ENCODE data around the gene AP3B1. TPM values are rescaled to one million over a fixed set of nuclear protein-coding genes. Genes with fewer than 3 reads are reported as not detected.

The AP3B1 gene
- total RNA-seq, 1 donor from 2014 or later = 11.6 TPM

GRCh38 chr5:78009937-78010527 lies 284.5 kb downstream of the AP3B1 start:
- DNase-seq (ENCODE audit: low spot score) (peak; percentile 58), ATAC-seq (peak; percentile 89)

DNA sequence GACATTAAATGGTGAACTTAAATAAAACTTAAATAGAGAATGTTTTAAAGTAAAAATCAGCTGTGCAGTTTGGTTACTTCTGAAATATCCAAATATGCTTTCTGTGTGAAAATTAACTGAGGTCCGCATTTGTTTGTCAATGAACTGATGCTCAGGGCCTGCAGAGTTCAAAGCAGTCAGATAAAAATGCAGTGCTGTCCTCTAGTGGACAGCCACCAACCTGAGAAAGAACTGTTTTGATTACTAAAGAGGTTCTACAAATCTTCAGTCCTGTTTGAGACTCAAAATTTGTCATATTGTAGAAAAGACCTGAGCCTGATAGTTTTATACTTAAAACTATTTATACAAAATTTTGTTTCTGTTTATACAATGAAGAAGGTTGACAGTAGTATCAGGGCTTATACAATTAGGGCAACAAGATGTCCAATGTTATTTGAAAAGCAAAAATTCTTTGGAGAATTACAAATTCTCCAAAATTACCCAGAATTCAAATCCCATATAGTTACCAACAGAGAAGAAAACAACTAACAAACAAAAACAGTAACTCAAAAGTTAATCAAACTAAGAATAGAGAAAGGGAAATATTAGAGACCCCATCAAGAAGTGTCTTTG lies 286.0 kb downstream of the AP3B1 start:
- DNase-seq (ENCODE audit: low spot score) (no peak), ATAC-seq (peak; percentile 82)

- no peak for ATAC-seq
- DNase-seq (ENCODE audit: low spot score) = no peak
Observed at GRCh38 chr5:78007233-78007632, 287.3 kb downstream of the AP3B1 start.

- DNase-seq (ENCODE audit: low spot score) (no peak), ATAC-seq (no peak)
Observed at GRCh38 chr5:78006449-78006848, 288.0 kb downstream of the AP3B1 start.

- DNase-seq (ENCODE audit: low spot score) = no peak
- ATAC-seq = no peak
Observed at GRCh38 chr5:78005021-78005785, 289.3 kb downstream of the AP3B1 start.

DNA sequence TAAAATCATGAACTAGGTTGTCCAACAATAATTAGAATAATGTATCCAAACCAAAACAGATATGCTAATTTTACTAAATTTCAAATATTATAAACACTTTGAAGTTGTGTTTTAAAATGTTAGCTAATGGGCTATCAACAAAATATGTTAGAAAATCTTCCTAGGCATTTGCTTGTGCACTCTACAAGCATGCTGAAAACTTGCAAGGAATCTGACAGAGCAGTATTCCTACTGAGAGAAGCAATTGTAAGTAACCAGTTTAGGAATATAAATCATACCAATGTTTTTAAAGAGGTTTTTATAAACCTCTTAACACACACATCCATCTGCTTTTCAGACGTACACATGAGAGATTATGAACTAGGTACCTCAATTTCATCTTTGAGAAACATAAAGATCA lies 289.9 kb downstream of the AP3B1 start:
- DNase-seq (ENCODE audit: low spot score) (no peak), ATAC-seq (no peak)

- DNase-seq (ENCODE audit: low spot score) (no peak), ATAC-seq (no peak)
Observed at GRCh38 chr5:78003919-78004318, 290.6 kb downstream of the AP3B1 start.

DNA sequence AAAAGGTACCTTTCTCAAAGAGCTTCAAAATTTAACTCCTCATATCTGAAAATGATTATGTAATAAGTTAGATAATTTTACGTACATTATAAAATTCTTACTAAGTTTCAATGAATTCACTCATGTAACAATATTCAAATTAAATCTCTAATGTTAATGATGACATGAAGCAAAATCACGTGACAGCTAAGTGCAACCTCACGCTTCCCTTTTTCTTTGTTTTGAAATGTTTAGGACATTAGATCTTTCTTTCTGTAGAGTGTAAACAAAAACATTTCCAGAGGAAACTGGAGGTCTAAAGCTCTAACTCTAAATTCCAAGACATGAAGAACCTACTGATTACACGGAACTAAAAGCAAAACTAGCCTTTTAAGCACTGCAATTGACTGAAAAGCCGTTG lies 291.0 kb downstream of the AP3B1 start:
- ATAC-seq (no peak), DNase-seq (ENCODE audit: low spot score) (no peak)

- ATAC-seq = peak; percentile 91
- DNase-seq (ENCODE audit: low spot score) = no peak
Observed at GRCh38 chr5:78002690-78003089, 291.8 kb downstream of the AP3B1 start.

DNA sequence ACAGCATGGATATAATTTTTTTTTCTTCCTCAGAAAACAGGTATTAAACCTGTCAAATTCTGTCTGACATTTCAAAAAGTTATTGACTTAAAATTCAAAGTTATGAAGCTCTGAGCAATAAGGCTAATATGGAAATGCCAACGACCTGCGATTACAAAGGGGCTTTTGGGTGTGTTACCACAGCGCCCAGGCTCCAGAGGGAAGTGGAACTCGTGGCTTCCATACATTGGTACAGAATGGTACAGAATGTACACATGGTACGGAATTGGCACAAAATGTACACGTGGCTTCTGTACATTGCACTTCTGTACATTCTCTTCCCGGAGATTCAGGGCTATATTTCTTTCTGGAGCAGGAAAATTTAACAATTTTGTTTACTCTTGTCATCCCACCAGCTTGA lies 293.3 kb downstream of the AP3B1 start:
- ATAC-seq = no peak
- no peak for DNase-seq (ENCODE audit: low spot score)

GRCh38 chr5:78000191-78000590 lies 294.3 kb downstream of the AP3B1 start:
- no peak for ATAC-seq
- DNase-seq (ENCODE audit: low spot score) = no peak

- DNase-seq (ENCODE audit: low spot score) (no peak), ATAC-seq (no peak)
Observed at GRCh38 chr5:77999399-77999798, 295.1 kb downstream of the AP3B1 start.

DNA sequence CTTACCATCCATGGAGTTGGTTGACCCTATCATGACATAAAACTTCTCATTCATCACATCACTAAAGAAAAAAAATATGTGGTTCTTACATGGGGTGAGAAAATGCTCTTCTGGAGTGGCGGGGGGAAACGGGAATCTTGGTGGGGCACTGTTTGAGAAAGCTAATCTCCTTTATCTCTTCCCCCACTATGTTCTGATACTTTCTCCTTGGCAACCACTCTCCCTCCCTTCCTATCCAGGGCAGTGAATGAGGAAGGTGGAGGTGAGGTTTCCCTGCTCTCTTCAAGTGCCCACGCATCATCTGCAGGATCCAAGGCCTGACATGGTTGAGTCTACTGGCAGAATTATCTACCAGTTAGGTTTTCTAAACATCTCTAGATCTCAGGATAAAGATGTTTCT lies 297.6 kb downstream of the AP3B1 start:
- ATAC-seq = no peak

GRCh38 chr5:77995793-77996409 lies 298.6 kb downstream of the AP3B1 start:
- ATAC-seq (no peak), DNase-seq (ENCODE audit: low spot score) (no peak)

More for the DNA sequence above, 297.6 kb downstream of the AP3B1 start:
- no peak for DNase-seq (ENCODE audit: low spot score)

DNA sequence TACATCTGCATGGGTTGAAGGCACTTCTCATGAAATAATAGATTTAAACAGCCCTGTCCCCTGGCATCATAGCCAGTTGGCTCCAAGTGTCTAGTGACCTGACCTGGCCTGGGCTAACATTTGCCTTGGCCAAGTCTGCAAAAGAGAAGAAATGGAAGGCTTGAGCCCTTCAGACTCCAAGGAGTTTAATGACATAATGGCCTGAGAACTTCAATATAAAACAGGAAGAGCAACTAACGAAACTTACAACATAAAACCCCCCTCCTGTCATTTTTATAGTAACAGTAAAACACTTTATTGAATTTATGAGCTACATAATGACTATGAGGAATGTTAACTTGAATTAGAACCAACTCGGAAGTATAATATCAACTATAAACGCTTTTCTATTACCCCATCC lies 299.6 kb downstream of the AP3B1 start:
- no peak for ATAC-seq

GRCh38 chr5:77993855-77994318 lies 300.6 kb downstream of the AP3B1 start:
- no peak for ATAC-seq
- no peak for DNase-seq (ENCODE audit: low spot score)

More for the DNA sequence above, 299.6 kb downstream of the AP3B1 start:
- no peak for DNase-seq (ENCODE audit: low spot score)

GRCh38 chr5:77993141-77993854 lies 301.2 kb downstream of the AP3B1 start:
- DNase-seq (ENCODE audit: low spot score) (no peak), ATAC-seq (no peak)

- no peak for DNase-seq (ENCODE audit: low spot score)
- ATAC-seq = no peak
Observed at GRCh38 chr5:77991084-77991483, 303.4 kb downstream of the AP3B1 start.

- DNase-seq (ENCODE audit: low spot score) = no peak
Observed at GRCh38 chr5:77990020-77990419, 304.5 kb downstream of the AP3B1 start.

DNA sequence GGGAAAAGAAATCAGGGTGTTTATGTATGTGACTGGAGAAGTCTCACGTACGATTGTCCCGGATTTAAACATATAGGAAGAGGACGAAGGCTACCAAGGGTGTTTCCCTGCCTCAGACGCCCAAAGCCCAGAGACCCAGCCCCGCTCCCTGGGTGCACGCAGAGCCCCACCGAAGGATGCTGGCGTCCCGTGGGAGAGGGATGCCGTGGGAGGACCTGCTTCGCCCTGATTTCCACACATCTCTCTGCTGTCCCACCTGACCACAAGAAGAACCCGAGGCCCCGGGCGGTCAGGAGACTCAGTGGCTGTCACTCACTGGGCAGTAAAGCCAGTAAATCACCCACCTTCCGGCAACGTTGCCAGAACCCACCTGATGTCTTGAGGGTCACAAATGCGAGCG lies 306.5 kb downstream of the AP3B1 start:
- ATAC-seq = no peak
- DNase-seq (ENCODE audit: low spot score) = no peak

More at GRCh38 chr5:77990020-77990419, 304.5 kb downstream of the AP3B1 start:
- no peak for ATAC-seq

- ATAC-seq (no peak), DNase-seq (ENCODE audit: low spot score) (no peak)
Observed at GRCh38 chr5:77987331-77987730, 307.2 kb downstream of the AP3B1 start.
